HuH-7 (cell line): Measurements from ENCODE around the gene RPL3.
A peak's percentile ranks its signal among the peaks of the same experiment; 100 is the strongest.

ENCODE experiments used
- DNase-seq: peaks from one replicate; pipeline ENCODE4 v3.0.0; 2011; ENCODE audit warnings: low spot score

Gene RPL3

DNA sequence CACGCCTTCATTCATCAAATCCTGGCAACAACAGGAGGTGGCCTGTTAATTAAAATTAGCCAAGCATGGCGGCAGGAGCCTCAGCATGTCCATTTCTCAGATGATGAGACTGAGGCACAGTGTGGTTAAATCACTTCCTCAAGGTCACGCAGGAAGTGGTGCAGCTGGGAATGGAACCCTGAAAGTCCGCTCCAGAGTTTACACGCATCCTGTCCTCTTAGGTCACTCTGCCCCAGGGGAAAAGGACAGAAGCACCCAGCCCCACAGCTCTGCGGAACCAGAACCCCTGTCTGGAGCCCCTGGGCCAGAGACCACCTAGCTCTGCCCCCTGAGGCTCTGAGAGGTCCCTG is 19.6 kb downstream of the RPL3 start:
- DNase-seq = no peak

DNA sequence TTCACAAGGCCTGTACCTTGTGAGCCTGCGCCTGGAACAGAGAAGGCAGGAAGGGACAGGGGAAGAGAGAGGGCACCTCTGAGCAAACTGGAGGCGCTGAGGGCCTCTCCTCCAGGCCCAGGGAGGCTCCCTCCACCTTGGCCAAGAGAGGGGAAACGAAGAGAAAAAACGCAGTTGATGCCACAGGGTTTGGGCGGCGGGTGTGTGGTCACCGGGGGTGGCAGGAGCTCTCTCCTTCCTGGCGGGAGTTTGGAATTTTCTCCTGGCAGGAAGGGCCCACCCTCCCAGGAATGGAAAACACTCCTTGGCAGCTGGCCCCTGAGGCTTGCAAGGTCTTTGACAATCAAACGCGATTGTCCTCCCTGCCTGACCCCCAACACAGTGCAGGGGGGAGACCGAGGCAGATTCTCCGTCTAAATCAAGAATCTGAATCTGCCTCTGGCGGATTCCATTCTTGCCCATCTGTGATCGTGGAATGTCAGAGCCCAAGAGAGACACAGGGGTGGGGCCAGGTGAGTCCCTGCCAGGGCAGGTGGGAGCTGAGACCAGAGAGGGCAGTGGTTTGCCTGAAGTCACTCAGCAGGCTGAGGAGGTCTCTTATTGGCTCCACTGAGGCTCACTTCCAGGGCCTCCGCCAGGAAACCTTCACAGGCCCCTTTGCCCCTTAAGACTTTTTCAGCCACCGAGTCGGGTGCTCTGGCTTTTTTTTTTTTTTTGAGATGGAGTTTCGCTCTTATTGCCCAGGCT is 21.0 kb downstream of the RPL3 start:
- no peak for DNase-seq

- DNase-seq = no peak
Observed at GRCh38 chr22:39297490-39298240, 21.8 kb downstream of the RPL3 start.

- no peak for DNase-seq
Observed at GRCh38 chr22:39296981-39297489, 22.4 kb downstream of the RPL3 start.

DNA sequence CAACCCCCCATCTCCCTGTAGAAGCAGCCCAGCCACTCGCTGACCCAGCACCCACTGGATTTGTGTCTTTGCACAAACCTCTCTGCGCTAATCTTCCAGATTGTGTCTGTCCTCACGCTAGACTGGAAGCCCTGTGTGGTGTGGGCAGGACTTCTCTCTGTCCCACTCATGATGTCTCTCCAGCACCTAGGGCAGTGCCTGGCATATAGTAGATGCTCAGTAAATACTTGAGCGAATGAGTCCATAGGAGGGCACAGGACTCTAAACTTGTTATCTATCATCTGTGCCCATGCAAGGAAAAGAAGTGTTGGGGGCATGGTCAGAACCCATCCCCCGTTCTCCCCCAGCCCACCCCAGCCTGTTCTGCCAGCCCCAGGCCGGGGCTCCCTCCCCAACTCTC is 22.9 kb downstream of the RPL3 start:
- no peak for DNase-seq

GRCh38 chr22:39294571-39295468 is 24.6 kb downstream of the RPL3 start:
- DNase-seq = no peak

DNA sequence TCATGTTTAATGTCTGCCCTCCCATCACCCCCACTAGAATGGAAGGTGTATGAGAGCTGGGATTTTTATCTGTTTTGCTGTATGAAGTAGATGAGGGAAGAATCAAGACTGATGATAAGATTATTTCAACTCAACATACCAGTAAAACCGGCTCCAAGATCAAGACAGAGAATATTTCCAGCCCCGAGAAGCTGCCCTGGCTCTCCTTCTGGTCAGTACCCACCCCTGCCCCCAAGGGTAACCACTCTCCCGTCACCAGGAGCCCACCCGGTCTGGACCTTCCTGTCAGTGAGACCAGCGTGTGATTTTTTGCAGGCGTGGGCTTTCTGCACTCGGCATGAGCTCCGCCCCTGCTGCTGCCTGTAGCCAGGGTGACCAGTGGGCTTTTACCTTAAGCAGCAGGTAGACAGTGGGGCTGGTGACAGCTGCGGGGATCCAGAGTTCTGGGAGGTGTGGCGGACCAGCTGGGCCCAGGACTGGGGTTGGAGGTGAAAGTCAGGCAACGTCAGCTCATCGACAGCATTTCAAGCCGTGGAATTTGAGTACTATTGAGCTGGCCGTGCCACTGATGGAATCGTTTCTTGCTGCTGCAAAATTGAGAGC is 25.6 kb downstream of the RPL3 start:
- DNase-seq = no peak

- DNase-seq = peak; percentile 66
Observed at GRCh38 chr22:39292561-39293074, 26.8 kb downstream of the RPL3 start.

DNA sequence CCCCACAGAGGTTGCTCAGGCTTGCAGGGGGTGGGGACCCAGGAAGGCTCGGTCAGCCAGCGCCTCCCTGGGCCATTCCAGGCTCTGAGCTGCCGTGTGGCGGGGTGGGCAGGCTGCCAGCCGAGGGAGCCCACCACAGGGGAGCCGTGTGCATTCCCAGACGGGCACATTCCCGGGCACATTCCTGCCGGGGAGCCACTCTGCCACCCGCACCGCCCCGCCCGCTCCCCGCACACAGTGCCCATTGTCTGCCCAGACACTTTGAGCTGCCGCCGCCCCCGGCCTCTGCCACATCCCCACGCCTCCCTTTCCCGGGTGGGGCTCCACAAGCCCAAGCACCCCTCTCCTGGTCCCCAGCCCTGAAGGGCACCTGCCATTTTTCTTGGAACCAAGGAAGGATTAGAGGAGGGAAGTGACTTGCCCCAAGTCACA is 27.4 kb downstream of the RPL3 start:
- no peak for DNase-seq

- no peak for DNase-seq
Observed at GRCh38 chr22:39291523-39291922, 27.9 kb downstream of the RPL3 start.

DNA sequence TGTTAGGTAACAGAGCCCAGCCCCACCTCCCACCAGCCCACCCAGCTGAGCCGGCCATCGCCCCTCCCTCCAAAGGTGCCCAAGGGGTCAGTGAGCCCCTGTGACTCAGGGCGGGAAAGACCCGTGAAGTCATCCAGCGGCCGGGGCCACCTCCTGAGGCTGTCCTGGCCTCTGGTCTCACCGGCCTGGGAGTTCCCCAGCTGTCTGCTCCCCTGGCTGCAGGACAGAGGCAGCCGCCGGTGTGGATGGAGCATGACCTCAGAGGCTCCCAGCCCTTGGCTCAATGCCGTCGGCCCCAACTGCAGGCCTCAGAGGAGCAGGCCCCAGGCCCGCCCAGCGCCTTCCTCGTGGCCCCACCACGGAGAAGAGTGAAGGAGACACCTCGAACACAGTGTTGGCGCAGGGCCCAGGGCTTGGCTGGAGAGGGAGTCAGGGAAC is 28.7 kb downstream of the RPL3 start:
- DNase-seq = peak; percentile 82

- no peak for DNase-seq
Observed at GRCh38 chr22:39289975-39290720, 29.3 kb downstream of the RPL3 start.

- no peak for DNase-seq
Observed at GRCh38 chr22:39289533-39289932, 29.9 kb downstream of the RPL3 start.

DNA sequence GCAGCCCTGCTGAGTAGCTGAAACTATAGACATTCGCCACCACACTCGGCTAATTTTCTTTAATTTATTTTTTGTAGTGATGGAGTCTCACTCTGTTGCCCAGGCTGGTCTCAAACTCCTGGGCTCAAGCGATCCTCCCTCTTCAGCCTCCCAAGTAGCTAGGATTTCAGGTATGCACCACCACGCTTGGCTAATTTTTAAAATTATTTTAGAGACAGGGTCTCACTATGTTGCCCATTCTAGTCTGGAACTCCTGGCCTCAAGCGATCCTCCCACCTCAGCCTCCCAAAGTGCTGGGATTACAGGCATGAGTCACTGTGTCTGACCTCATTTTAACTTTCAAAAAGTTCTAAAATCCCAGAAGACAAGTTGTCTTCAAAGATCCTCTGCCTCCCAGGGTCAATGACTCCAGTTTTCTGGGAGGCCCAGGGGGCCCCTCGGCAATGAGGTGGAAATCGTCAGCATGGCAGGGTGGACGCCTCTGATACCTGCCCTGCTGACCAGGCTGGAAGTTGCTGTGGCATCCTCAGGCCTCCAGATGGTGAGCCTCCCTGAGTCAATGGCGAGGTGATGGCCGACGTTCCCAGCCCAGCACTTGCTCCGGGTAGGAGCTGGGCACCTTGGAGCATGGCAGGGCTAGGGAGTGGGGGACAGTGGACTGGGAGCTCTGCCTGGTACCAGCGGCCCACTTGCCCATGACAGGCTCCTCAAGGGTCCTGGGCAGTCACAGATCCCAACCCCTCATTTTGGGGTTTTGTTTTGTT is 31.1 kb downstream of the RPL3 start:
- DNase-seq = no peak

GRCh38 chr22:39287076-39287725 is 32.2 kb downstream of the RPL3 start:
- DNase-seq = no peak

DNA sequence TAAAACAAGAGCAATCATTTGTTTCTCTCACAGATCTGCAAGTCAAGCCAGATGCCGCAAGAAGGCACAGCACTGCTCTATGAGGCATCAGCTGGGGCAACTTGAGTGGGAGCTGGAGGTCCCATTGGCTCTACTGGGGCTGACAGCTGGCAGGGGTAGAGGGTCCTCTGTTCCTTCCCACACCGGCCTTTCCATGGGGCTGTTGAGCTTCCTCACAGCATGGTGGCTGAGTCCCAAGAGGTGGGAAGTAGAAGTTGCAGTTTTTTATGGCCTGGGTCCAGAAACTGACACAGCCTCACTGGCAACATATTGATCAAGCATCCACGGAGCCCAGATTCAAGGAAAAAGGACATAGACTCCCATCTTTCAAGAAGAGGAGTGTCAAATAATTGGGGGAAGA is 34.4 kb downstream of the RPL3 start:
- DNase-seq = no peak

DNA sequence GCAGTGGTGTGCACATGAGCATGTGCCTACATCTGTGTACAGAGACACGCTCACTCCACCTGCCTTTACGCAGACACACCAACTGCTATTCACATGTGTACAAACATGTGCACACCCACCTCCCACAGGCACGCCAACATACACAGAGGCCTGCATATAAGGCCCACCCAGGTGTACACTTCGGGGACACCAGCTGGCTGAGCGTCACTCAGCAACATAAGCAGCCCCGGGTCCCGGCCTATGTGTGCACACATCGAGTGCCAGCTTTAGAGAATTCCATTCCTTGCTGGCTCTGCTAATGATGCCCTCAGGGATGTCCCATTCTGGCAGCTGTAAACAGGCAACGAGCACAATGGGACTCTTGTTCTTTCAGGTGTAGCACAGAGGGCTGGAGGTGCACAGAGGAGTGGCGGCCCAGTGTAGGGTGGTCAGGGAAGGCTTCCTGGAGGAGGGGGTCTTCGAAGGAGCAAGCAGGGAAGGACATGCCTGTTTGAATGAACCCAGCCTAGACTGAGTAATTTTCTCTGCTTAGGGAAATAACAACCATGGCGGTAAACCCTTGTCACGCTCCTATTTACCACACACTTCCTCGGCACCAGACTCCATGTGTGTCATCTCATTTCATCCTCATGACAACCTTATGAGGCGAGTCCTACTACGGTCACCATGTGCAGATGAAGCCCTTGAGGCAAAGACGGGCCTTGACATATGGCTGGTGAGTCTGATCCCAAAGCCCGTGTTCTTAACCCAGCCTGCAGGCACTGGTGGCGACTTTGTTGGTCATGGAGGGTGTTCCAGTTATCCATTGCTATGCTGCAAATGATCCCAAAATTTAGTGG is 35.1 kb downstream of the RPL3 start:
- DNase-seq = no peak

- no peak for DNase-seq
Observed at GRCh38 chr22:39283322-39284141, 35.9 kb downstream of the RPL3 start.
